Glomerular endothelial cell (primary cell): ENCODE measurements around the gene LAMA5. TPM values are rescaled to one million over a fixed set of nuclear protein-coding genes. Genes with fewer than 3 reads are reported as not detected.

Experiments used
- DNase-seq: peaks from one replicate; pipeline ENCODE4 v3.0.0-alpha.2; 2011; ENCODE audit warnings: low read depth, low spot score; ENCODE audit errors: extremely low read depth
- total RNA-seq: library from RNA; depleted of rRNA; stranded (reverse); fragments of >200 nt; gene quantifications from 2 replicates; pipeline ENCODE4 v1.2.3, GENCODE V29; 2015

LAMA5 gene
- total RNA-seq, 1 donor from 2014 or later: 453 TPM

- DNase-seq: no peak
Measured at GRCh38 chr20:62293111-62293784, 73.9 kb downstream of the LAMA5 start.

GRCh38 chr20:62292108-62292507, 75.0 kb downstream of the LAMA5 start:
- no peak for DNase-seq

- DNase-seq: no peak
Measured at GRCh38 chr20:62291251-62292066, 75.7 kb downstream of the LAMA5 start.

- DNase-seq: no peak
Measured at GRCh38 chr20:62289898-62290297, 77.2 kb downstream of the LAMA5 start.

GRCh38 chr20:62289131-62289530, 78.0 kb downstream of the LAMA5 start:
- no peak for DNase-seq

GRCh38 chr20:62288535-62289105, 78.5 kb downstream of the LAMA5 start:
- DNase-seq: no peak

- no peak for DNase-seq
Measured at GRCh38 chr20:62287759-62288534, 79.2 kb downstream of the LAMA5 start.

GRCh38 chr20:62287129-62287528, 80.0 kb downstream of the LAMA5 start:
- no peak for DNase-seq

- DNase-seq: no peak
Measured at GRCh38 chr20:62286493-62287064, 80.5 kb downstream of the LAMA5 start.

GRCh38 chr20:62285722-62286121, 81.4 kb downstream of the LAMA5 start:
- DNase-seq: peak; percentile 78

- DNase-seq: no peak
Measured at GRCh38 chr20:62285151-62285550, 82.0 kb downstream of the LAMA5 start.

- DNase-seq: no peak
Measured at GRCh38 chr20:62284448-62284847, 82.7 kb downstream of the LAMA5 start.

GRCh38 chr20:62282877-62283503, 84.1 kb downstream of the LAMA5 start:
- no peak for DNase-seq

GRCh38 chr20:62282103-62282502, 85.0 kb downstream of the LAMA5 start:
- no peak for DNase-seq

- DNase-seq: no peak
Measured at GRCh38 chr20:62281161-62281933, 85.8 kb downstream of the LAMA5 start.

- no peak for DNase-seq
Measured at GRCh38 chr20:62280303-62280702, 86.8 kb downstream of the LAMA5 start.

GRCh38 chr20:62277253-62277652, 89.9 kb downstream of the LAMA5 start:
- no peak for DNase-seq

- DNase-seq: no peak
Measured at GRCh38 chr20:62276439-62276838, 90.7 kb downstream of the LAMA5 start.

- no peak for DNase-seq
Measured at GRCh38 chr20:62275219-62275618, 91.9 kb downstream of the LAMA5 start.
